Nephron (organoid): ENCODE data around the gene SULT1C2.
"Not testable (repeated sequence)": the region's sequence is repeated elsewhere in the genome, so short reads cannot be mapped to it uniquely, and the experiment has no call there.

ENCODE experiments used
- H3K27ac Mint-ChIP-seq, 3 experiments: 2 replicates each; pipeline ENCODE4 v1.8.0; 2020; ENCODE audit warnings: mixed read lengths in 3 of 3, mild to moderate bottlenecking in 2 of 3, moderate library complexity in 1 of 3
- H3K27me3 Mint-ChIP-seq: 2 replicates; pipeline ENCODE4 v1.8.0; 2021; ENCODE audit warnings: low read depth, mild to moderate bottlenecking, moderate library complexity, mixed read lengths
- H3K36me3 Mint-ChIP-seq: 2 replicates; pipeline ENCODE4 v1.8.0; 2020; ENCODE audit warnings: low read depth, mixed read lengths
- H3K4me1 Mint-ChIP-seq: 2 replicates; pipeline ENCODE4 v1.8.0; 2020; ENCODE audit warnings: mixed read lengths
- H3K4me3 Mint-ChIP-seq, 3 experiments: 2 replicates each; pipeline ENCODE4 v1.8.0; 2020; ENCODE audit warnings: mild to moderate bottlenecking in 3 of 3, mixed read lengths in 3 of 3, moderate library complexity in 2 of 3
- H3K9me3 Mint-ChIP-seq: 2 replicates; pipeline ENCODE4 v1.8.0; 2020; ENCODE audit warnings: mixed read lengths
- CTCF ChIP-seq, 3 experiments: fragments of 200-600 bp; sonication (generic); IDR thresholded peaks; one replicate each; pipeline ENCODE4 v1.5.0; 2021; ENCODE audit warnings: antibody characterized with exemption in 3 of 3; ENCODE audit not compliant: unreplicated experiment in 3 of 3

SULT1C2 gene

GRCh38 chr2:108355906-108356734 lies 67.4 kb downstream of the SULT1C2 start:
- H3K27me3 Mint-ChIP-seq: peaks cover 4% of the 10 kb centered on the region
- H3K36me3 Mint-ChIP-seq: no peaks in the 10 kb centered on the region
- H3K4me1 Mint-ChIP-seq: no peaks in the 10 kb centered on the region
- H3K9me3 Mint-ChIP-seq: peaks cover 5% of the 10 kb centered on the region
- no peak for TF ChIP-seq CTCF (IDR thresholded peaks at IDR 0.05; ENCODE audit: unreplicated experiment in 3 of 3)
- no peak overlapping the region for H3K4me3 Mint-ChIP-seq
- no peak overlapping the region for H3K27ac Mint-ChIP-seq

- not testable (repeated sequence) for H3K4me1 Mint-ChIP-seq, H3K36me3 Mint-ChIP-seq, H3K27ac Mint-ChIP-seq, H3K4me3 Mint-ChIP-seq, H3K27me3 Mint-ChIP-seq, H3K9me3 Mint-ChIP-seq
These were observed 70.6 kb downstream of the SULT1C2 start for GRCh38 chr2:108359336-108359735.
